Omental fat pad (tissue), 4 donors: ENCODE results near the gene NT5C1B. TPM values are rescaled to one million over a fixed set of nuclear protein-coding genes. Genes with fewer than 3 reads are reported as not detected.

ENCODE experiments used
- ATAC-seq: fragments of 150-250 bp; one replicate; pipeline ENCODE4 v1.9.1; 2016; ENCODE audit warnings: mild to moderate bottlenecking, moderate library complexity; ENCODE audit not compliant: low FRiP score
- DNase-seq: peaks from one replicate; pipeline ENCODE4 v3.0.0-alpha.2; 2019; ENCODE audit warnings: low spot score
- small RNA-seq: library from RNA; depleted of rRNA; stranded (forward); fragments of <200 nt; gene quantifications from one replicate; pipeline ENCODE3, GENCODE V24; 2016
- total RNA-seq, 4 donors: library from RNA; depleted of rRNA; stranded (reverse); fragments of >200 nt; gene quantifications; one replicate each; pipeline ENCODE4 v1.1.0, GENCODE V29; 2016
- TF ChIP-seq, protein P1 (sequence below), 3 donors: fragments of 450-650 bp; IDR thresholded peaks; one replicate each; pipeline ENCODE4 v1.5.1; 2016 to 2017; ENCODE audit warnings: antibody characterized with exemption in 3 of 3, mild to moderate bottlenecking in 3 of 3, moderate library complexity in 2 of 3

NT5C1B gene
- total RNA-seq, 4 donors from 2014 or later, result not detected

- TF ChIP-seq, protein P1, sequence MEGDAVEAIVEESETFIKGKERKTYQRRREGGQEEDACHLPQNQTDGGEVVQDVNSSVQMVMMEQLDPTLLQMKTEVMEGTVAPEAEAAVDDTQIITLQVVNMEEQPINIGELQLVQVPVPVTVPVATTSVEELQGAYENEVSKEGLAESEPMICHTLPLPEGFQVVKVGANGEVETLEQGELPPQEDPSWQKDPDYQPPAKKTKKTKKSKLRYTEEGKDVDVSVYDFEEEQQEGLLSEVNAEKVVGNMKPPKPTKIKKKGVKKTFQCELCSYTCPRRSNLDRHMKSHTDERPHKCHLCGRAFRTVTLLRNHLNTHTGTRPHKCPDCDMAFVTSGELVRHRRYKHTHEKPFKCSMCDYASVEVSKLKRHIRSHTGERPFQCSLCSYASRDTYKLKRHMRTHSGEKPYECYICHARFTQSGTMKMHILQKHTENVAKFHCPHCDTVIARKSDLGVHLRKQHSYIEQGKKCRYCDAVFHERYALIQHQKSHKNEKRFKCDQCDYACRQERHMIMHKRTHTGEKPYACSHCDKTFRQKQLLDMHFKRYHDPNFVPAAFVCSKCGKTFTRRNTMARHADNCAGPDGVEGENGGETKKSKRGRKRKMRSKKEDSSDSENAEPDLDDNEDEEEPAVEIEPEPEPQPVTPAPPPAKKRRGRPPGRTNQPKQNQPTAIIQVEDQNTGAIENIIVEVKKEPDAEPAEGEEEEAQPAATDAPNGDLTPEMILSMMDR (IDR thresholded peaks at IDR 0.05), result no peak
- no peak for ATAC-seq
These were observed 69.4 kb downstream of the NT5C1B start for GRCh38 chr2:18519914-18520450.

DNA sequence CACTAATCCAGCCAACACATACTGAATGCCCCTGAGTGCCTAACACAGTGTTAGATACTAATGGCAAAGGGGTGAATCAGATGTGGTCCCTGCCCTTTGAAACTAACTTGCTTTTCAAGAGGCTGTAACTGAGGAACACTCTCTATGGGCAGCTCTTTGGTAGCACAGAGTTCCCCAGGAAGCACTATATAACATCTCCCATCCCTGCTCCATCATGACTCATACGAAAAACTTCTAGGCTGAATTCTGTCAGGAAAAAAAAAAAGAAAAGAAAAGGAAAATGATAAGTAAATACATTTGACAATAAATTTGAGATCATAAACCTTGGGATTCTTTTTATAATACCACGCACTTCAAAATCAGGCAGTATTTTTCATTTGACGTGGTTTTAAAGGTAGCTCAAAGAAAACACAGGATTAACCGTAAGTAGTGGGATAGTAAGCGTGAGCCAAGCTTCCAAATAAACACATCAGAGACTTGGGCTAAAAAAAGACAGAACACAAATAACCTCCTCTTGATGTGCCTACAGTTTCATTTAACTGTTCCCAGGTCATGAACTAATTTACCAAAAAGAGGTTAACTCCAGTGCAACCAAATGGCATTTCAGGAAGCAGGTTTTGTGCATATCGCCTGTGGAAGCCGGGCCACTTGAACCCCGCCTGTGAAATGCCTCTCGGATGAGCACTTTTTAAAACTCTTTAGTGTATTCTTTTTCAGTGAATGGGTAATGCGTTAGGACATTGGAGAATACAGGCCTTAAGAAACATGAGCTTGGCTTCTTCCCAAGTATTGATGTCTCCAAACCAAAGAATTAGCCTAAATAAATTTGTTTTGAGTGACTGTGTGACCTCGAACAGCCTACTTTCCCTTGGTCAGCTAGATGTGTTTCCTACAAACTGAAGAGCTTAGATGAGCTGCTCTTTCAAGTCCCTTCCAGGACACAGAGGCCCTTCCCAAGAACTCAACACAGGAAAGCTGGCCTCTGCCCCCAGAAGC is 71.0 kb downstream of the NT5C1B start:
- DNase-seq (no peak), ATAC-seq (no peak)
- TF ChIP-seq, protein P1 (IDR thresholded peaks at IDR 0.05), result no peak

More at GRCh38 chr2:18519914-18520450, 69.4 kb downstream of the NT5C1B start:
- no peak for DNase-seq

DNA sequence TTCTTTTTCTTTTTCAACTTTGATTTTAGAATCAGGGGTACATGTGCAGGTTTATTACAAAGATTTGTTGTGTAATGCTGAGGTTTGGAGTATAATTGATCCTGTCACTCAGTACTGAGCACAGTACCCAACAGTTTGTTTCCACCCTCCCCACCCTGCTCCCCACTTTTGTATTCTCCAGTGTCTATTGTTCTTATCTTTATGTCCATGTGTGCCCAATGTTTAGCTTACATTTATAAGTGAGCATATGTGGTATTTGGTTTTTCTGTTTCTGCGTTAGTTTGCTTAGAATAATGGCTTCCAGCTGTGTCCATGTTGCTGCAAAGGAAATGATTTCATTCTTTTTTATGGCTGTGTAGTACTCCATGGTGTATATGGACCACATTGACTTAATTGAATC is 72.0 kb downstream of the NT5C1B start:
- DNase-seq (no peak), ATAC-seq (no peak)
- TF ChIP-seq, protein P1 (IDR thresholded peaks at IDR 0.05), result no peak

DNA sequence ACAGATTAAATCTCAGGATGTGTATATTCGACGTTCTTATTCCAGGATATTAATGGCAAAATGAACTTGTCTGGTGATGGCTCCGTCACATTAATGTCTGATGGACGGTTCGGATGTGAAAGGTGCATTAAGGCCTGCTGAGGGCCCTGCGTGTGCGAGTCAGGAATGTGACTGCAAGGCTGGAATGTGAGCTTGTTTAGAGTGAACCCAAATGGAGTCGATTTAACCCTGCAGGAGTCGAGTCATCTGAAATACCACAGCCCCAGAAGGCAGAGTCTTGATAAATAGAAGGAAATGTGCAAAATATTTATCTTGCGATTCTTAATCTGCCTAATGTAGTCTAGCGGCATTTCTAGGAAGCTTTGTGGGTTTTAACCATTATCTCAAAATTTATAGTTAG is 73.3 kb downstream of the NT5C1B start:
- TF ChIP-seq, protein P1 (IDR thresholded peaks at IDR 0.05), result no peak
- no peak for ATAC-seq

GRCh38 chr2:18514526-18515461 is 74.6 kb downstream of the NT5C1B start:
- ATAC-seq (peak; percentile 41), DNase-seq (no peak)
- TF ChIP-seq, protein P1 (IDR thresholded peaks at IDR 0.05), result no peak

More for the DNA sequence above, 73.3 kb downstream of the NT5C1B start:
- DNase-seq, result no peak

Small RNAs within 50 kb of the gene (small RNA-seq; reads per million reads assigned to genes)
- not detected for gene RNU6-1215P

Other genes starting within 250 kb of the NT5C1B start
- 10 to 100 TPM; 23.5 to 35.8 (median 31.6) TPM for gene RDH14, start 28.9 kb downstream of the NT5C1B start, total RNA-seq